Chondrocyte (in vitro differentiated cells): ENCODE data around the gene ID1. TPM values are rescaled to one million over a fixed set of nuclear protein-coding genes. Genes with fewer than 3 reads are reported as not detected.

Source experiments
- DNase-seq: peaks from one replicate; pipeline ENCODE4 v3.0.0; 2021; ENCODE audit warnings: mixed read lengths, low spot score
- H3K27ac Mint-ChIP-seq: one replicate; pipeline ENCODE4 v1.8.0; 2021; ENCODE audit warnings: mild to moderate bottlenecking, moderate library complexity, mixed read lengths; ENCODE audit not compliant: unreplicated experiment
- H3K27me3 Mint-ChIP-seq: 2 replicates; pipeline ENCODE4 v1.8.0; 2021; ENCODE audit warnings: low read depth, mixed read lengths
- H3K36me3 Mint-ChIP-seq: 2 replicates; pipeline ENCODE4 v1.8.0; 2021; ENCODE audit warnings: low read depth, mixed read lengths
- H3K4me1 Mint-ChIP-seq: 2 replicates; pipeline ENCODE4 v1.8.0; 2021; ENCODE audit warnings: low read depth, mild to moderate bottlenecking, mixed read lengths
- H3K4me3 Mint-ChIP-seq: one replicate; pipeline ENCODE4 v1.8.0; 2021; ENCODE audit warnings: mild to moderate bottlenecking, moderate library complexity, mixed read lengths; ENCODE audit not compliant: unreplicated experiment
- H3K9me3 Mint-ChIP-seq: 2 replicates; pipeline ENCODE4 v1.8.0; 2021; ENCODE audit warnings: low read depth, mixed read lengths
- long read RNA-seq: library from polyadenylated mRNA; stranded (forward); transcript quantifications from one replicate; pipeline ENCODE4 v2.0.0, GENCODE V29; 2021
- total RNA-seq: library from RNA; stranded (reverse); gene quantifications from 3 replicates; pipeline ENCODE4 v1.2.1, GENCODE V29; 2021
- TF ChIP-seq, protein P1 (sequence below): fragments of 200-600 bp; sonication (generic); IDR thresholded peaks from 2 replicates; pipeline ENCODE4 v1.5.0; 2021; ENCODE audit warnings: antibody characterized with exemption, mild to moderate bottlenecking, moderate library complexity

The ID1 gene
- total RNA-seq, result 7.7 to 73.7 TPM (median 9.0 TPM) in 3 replicates
- long read RNA-seq, partial matches to known transcripts, result 0 of 2 reads
- long read RNA-seq, other reads (novel, unspliced or antisense), result 0 of 2 reads

- DNase-seq, result peak; percentile 98
- Mint-ChIP-seq H3K9me3 (no peaks in the 10 kb centered on the region), H3K27ac (peak within 1 kb of the TSS; percentile 95), H3K4me1 (peaks cover 57% of the 10 kb centered on the region), H3K27me3 (no peaks in the 10 kb centered on the region), H3K4me3 (peak within 1 kb of the TSS; percentile 99), H3K36me3 (no peaks in the 10 kb centered on the region)
- TF ChIP-seq, protein P1, sequence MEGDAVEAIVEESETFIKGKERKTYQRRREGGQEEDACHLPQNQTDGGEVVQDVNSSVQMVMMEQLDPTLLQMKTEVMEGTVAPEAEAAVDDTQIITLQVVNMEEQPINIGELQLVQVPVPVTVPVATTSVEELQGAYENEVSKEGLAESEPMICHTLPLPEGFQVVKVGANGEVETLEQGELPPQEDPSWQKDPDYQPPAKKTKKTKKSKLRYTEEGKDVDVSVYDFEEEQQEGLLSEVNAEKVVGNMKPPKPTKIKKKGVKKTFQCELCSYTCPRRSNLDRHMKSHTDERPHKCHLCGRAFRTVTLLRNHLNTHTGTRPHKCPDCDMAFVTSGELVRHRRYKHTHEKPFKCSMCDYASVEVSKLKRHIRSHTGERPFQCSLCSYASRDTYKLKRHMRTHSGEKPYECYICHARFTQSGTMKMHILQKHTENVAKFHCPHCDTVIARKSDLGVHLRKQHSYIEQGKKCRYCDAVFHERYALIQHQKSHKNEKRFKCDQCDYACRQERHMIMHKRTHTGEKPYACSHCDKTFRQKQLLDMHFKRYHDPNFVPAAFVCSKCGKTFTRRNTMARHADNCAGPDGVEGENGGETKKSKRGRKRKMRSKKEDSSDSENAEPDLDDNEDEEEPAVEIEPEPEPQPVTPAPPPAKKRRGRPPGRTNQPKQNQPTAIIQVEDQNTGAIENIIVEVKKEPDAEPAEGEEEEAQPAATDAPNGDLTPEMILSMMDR, result no peak
These were observed at the start of gene ID1 for GRCh38 chr20:31605031-31605901. Gene ID1 (plus strand): TSS chr20:31605289. CDS start chr20:31605388, 99 bp downstream.

DNA sequence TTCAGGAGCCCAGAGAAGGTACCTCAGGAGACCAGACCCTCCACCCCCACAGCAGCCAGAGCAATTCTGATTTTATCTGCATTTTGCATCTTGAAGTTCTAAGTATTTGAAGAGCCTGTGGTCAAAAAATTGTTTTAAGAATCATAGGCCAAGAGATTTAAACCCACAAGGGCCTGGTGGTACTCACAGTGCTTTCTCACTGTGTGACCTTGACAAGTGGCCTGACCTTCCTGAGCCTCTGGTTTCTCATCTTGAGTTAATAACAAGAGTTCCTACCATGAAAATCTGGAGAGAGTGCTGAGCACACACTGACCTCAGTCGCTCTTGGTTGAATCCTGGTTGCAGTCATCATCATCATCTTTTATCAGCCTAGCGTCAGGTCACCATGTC lies 45.4 kb upstream of the ID1 start:
- Mint-ChIP-seq H3K27ac (peak overlapping the region; percentile 99), H3K4me1 (peaks cover 41% of the 10 kb centered on the region), H3K4me3 (no peak overlapping the region), H3K9me3 (no peaks in the 10 kb centered on the region), H3K36me3 (peaks cover 33% of the 10 kb centered on the region), H3K27me3 (no peaks in the 10 kb centered on the region)
- TF ChIP-seq, protein P1, result no peak
- no peak for DNase-seq

- no peaks in the 10 kb centered on the region for H3K27me3 Mint-ChIP-seq
- peaks cover 41% of the 10 kb centered on the region for H3K4me1 Mint-ChIP-seq
- peak overlapping the region; percentile 99 for H3K27ac Mint-ChIP-seq
- H3K9me3 Mint-ChIP-seq, result no peaks in the 10 kb centered on the region
- TF ChIP-seq, protein P1, result peak; percentile 99
- peaks cover 32% of the 10 kb centered on the region for H3K36me3 Mint-ChIP-seq
- H3K4me3 Mint-ChIP-seq, result no peak overlapping the region
- no peak for DNase-seq
These were observed 44.9 kb upstream of the ID1 start for GRCh38 chr20:31560094-31560745.

- Mint-ChIP-seq H3K36me3 (peaks cover 32% of the 10 kb centered on the region), H3K9me3 (no peaks in the 10 kb centered on the region), H3K27ac (peak overlapping the region; percentile 99), H3K4me3 (no peak overlapping the region), H3K4me1 (peaks cover 41% of the 10 kb centered on the region), H3K27me3 (no peaks in the 10 kb centered on the region)
- DNase-seq, result no peak
- TF ChIP-seq, protein P1, result no peak
These were observed 44.1 kb upstream of the ID1 start for GRCh38 chr20:31560746-31561598.
